OCI-LY3 (cell line): ENCODE data around the gene EXD3.
"Not testable (repeated sequence)": the region's sequence is repeated elsewhere in the genome, so short reads cannot be mapped to it uniquely, and the experiment has no call there.

ENCODE experiments used
- H2AFZ ChIP-seq: fragments of 200-600, 300-600 bp; shearing (Covaris generic); 2 replicates; pipeline ENCODE4 v1.6.0; 2014; ENCODE audit warnings: antibody characterized with exemption, low read depth, low read length
- H3K27ac ChIP-seq: fragments of 200-600, 300-600 bp; sonication (generic); 2 replicates; pipeline ENCODE4 v1.5.1; 2014; ENCODE audit warnings: mild to moderate bottlenecking, low read length, moderate library complexity, mixed read lengths
- H3K27me3 ChIP-seq: fragments of 200-600, 300-600 bp; sonication (generic); 2 replicates; pipeline ENCODE4 v1.6.1; 2014; ENCODE audit warnings: low read depth, low read length, mixed read lengths
- H3K36me3 ChIP-seq: fragments of 200-600, 300-600 bp; sonication (generic); replicated peaks from 2 replicates; pipeline ENCODE3; 2014; ENCODE audit warnings: low read depth, low read length, mixed read lengths
- H3K4me1 ChIP-seq: fragments of 300-600, 200-600 bp; sonication (generic); 2 replicates; pipeline ENCODE4 v1.6.1; 2014; ENCODE audit warnings: low read length, mixed read lengths
- H3K4me2 ChIP-seq: fragments of 200-600, 300-600 bp; sonication (generic); 2 replicates; pipeline ENCODE4 v1.6.1; 2014; ENCODE audit warnings: low read length, mixed read lengths
- H3K4me3 ChIP-seq: fragments of 300-600, 200-600 bp; sonication (generic); 2 replicates; pipeline ENCODE4 v1.5.1; 2014; ENCODE audit warnings: antibody characterized with exemption, mild to moderate bottlenecking, low read length, moderate library complexity
- H3K79me2 ChIP-seq: fragments of 300-600, 200-600 bp; shearing (Covaris generic); 2 replicates; pipeline ENCODE4 v1.6.1; 2014; ENCODE audit warnings: mild to moderate bottlenecking, low read length, mixed read lengths
- H3K9ac ChIP-seq: fragments of 300-600, 200-600 bp; shearing (Covaris generic); 2 replicates; pipeline ENCODE4 v1.6.0; 2014; ENCODE audit warnings: mild to moderate bottlenecking, low read length, moderate library complexity
- H3K9me3 ChIP-seq: fragments of 200-600, 300-600 bp; shearing (Covaris generic); 2 replicates; pipeline ENCODE4 v1.6.1; 2014; ENCODE audit warnings: low read length, mixed read lengths; ENCODE audit not compliant: insufficient read depth
- H4K20me1 ChIP-seq: fragments of 200-600, 300-600 bp; sonication (generic); 2 replicates; pipeline ENCODE4 v1.6.1; 2016; ENCODE audit warnings: low read length, mixed read lengths; ENCODE audit not compliant: insufficient read depth
- CTCF ChIP-seq: fragments of 200-600, 300-600 bp; sonication (generic); IDR thresholded peaks from 2 replicates; pipeline ENCODE4 v1.5.1; 2014; ENCODE audit warnings: antibody characterized with exemption, low read length, low read depth
- EZH2phosphoT487 ChIP-seq: fragments of 200-600 bp; shearing (Covaris generic); IDR thresholded peaks from 2 replicates; pipeline ENCODE4 v1.6.1; 2018; ENCODE audit warnings: antibody characterized with exemption, mixed run types, low read depth

The EXD3 gene

DNA sequence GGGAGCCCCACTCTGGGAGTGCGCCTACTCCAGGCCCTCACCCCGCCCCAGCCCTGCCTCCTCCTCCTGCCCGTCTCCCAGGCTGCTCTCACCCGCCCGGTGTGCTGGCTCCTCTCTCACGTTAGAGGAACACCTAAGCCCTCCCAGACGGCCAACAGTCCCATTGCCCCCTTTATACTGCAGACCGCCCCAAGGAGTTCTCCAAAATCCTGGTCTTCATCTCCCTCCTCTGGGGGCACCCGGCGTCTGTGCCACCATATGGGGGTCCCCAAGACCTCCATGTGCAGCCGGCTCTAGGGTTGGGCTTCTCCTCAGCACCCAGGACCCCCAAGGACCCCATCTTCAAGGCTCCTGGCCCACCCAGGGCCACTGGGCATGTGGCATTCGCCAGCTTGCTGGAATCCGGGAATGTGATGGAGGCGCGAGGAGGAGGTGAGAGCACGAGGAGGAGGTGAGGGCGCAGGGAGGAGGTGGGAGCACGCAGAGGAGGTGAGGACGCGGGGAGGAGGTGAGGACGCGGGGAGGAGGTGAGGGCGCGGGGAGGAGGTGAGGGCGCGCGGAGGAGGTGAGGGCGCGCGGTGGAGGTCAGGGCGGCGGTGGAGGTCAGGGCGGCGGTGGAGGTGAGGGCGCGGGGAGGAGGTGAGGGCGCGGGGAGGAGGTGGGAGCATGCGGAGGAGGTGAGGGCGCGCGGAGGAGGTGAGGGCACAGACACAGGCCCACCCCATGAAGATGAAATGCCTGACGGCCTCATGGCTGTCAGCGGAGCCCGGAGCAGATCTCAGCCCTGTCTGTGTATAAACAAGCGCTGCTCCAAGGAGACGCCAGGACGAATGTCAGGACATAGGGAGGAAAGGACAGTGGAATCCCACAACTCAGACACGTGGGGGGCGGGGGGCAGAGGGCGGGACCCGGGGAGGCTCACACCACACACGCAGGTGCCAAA, 41.2 kb downstream of the EXD3 start:
- no peak overlapping the region for H3K27ac ChIP-seq
- no peak for TF ChIP-seq CTCF
- no peak for TF ChIP-seq EZH2phosphoT487

DNA sequence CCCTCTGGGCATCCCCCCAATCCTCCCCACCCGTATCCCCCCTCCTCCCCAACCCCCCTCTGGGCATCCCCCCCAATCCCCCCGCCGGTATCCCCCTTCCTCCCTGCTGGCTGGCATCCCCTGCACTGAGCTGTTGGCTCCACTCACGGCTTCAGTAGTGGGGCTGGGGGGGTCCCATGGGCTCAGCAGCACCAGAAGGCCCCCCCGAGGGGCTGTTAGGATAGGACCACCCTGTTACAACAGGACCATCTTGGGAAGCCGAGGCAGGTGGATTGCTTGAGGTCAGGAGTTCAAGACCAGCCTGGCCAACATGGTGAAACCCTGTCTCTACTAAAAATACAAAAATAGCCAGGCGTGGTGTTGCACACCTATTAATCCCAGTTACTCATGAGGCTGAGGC, 42.4 kb downstream of the EXD3 start:
- no peak overlapping the region for H3K27ac ChIP-seq
- no peak overlapping the region for H3K4me2 ChIP-seq
- H3K4me3 ChIP-seq: no peak overlapping the region
- H3K9ac ChIP-seq: no peak overlapping the region
- no peak overlapping the region for H2AFZ ChIP-seq
- no peaks in the 10 kb centered on the region for H3K36me3 ChIP-seq
- H3K79me2 ChIP-seq: no peaks in the 10 kb centered on the region
- H3K4me1 ChIP-seq: no peaks in the 10 kb centered on the region
- no peaks in the 10 kb centered on the region for H3K9me3 ChIP-seq
- H4K20me1 ChIP-seq: no peaks in the 10 kb centered on the region
- H3K27me3 ChIP-seq: no peaks in the 10 kb centered on the region
- no peak for TF ChIP-seq CTCF
- no peak for TF ChIP-seq EZH2phosphoT487

More for the DNA sequence above, 41.2 kb downstream of the EXD3 start:
- H3K4me1 ChIP-seq: no peaks in the 10 kb centered on the region
- H2AFZ ChIP-seq: no peak overlapping the region
- H3K9ac ChIP-seq: no peak overlapping the region
- no peaks in the 10 kb centered on the region for H3K79me2 ChIP-seq
- no peak overlapping the region for H3K4me2 ChIP-seq
- no peaks in the 10 kb centered on the region for H3K36me3 ChIP-seq
- no peak overlapping the region for H3K4me3 ChIP-seq
- no peaks in the 10 kb centered on the region for H4K20me1 ChIP-seq
- H3K27me3 ChIP-seq: no peaks in the 10 kb centered on the region
- H3K9me3 ChIP-seq: no peaks in the 10 kb centered on the region

DNA sequence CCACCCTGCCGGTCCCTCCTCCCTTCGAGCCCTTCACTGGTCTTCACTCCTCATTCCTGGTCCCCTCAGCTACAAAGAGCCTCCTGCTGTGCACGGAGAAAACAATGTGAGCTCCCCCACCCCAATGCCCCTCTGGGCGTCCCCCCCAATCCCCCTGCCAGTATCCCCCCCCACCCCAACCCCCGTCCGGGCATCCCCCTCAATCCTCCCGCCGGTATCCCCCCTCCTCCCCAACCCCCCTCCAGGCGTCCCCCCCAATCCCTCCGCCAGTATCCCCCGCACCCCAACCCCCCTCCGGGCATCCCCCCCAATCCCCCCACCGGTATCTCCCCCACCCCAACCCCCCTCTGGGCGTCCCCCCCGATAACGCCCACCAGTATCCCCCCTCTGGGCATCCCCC, 42.8 kb downstream of the EXD3 start:
- Histone ChIP-seq H4K20me1 (no peaks in the 10 kb centered on the region), H3K4me2 (no peak overlapping the region), H3K4me1 (no peaks in the 10 kb centered on the region), H3K9me3 (no peaks in the 10 kb centered on the region), H3K36me3 (no peaks in the 10 kb centered on the region), H2AFZ (no peak overlapping the region), H3K4me3 (no peak overlapping the region), H3K9ac (no peak overlapping the region), H3K27ac (no peak overlapping the region), H3K79me2 (no peaks in the 10 kb centered on the region), H3K27me3 (no peaks in the 10 kb centered on the region)
- TF ChIP-seq CTCF (no peak), EZH2phosphoT487 (no peak)

DNA sequence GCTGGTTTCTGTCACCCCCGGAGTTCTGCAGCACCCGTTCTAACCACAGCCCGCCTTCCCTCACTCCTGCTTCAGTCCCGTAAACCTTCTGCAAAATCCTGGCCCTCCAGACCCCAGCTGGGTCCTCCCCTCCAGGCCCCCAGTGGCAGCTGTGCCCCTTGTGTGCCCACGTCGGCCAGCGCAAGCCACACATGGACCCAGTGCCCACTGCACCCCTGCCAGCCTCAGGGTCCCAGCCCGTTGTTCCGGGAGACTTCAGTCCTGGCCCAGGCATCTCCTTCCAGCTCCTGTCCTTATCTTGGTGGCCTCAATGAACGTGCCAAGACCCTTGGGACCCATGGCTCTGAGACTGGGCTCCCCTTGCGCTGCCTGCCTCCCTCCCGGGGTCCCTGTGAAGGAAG, 43.2 kb downstream of the EXD3 start:
- Histone ChIP-seq H3K27ac (no peak overlapping the region), H3K4me3 (no peak overlapping the region), H3K4me2 (no peak overlapping the region), H3K9ac (no peak overlapping the region), H3K36me3 (no peaks in the 10 kb centered on the region), H2AFZ (no peak overlapping the region), H3K27me3 (no peaks in the 10 kb centered on the region), H4K20me1 (no peaks in the 10 kb centered on the region), H3K79me2 (no peaks in the 10 kb centered on the region), H3K9me3 (no peaks in the 10 kb centered on the region), H3K4me1 (no peaks in the 10 kb centered on the region)
- TF ChIP-seq CTCF: no peak
- no peak for TF ChIP-seq EZH2phosphoT487

DNA sequence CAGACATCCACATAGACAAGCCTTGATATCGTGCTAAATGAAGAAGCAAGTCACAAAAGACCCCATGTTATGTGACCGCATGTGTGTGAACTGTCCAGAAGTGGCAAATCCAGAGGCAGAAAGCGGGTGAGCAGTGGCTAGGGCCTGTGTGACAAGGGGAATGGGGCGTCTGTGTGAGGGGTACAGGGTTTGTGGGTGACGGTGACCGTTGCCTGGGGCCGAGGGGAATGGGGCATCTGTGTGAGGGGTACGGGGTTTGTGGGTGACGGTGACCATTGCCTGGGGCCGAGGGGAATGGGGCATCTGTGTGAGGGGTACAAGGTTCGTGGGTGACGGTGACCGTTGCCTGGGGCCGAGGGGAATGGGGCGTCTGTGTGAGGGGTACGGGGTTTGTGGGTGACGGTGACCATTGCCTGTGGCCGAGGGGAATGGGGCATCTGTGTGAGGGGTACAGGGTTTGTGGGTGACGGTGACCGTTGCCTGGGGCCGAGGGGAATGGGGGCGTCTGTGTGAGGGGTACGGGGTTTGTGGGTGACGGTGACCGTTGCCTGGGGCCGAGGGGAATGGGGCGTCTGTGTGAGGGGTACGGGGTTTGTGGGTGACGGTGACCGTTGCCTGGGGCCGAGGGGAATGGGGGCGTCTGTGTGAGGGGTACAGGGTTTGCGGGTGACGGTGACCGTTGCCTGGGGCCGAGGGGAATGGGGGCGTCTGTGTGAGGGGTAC, 44.1 kb downstream of the EXD3 start:
- not testable (repeated sequence) for H3K4me3 ChIP-seq, H3K36me3 ChIP-seq, H4K20me1 ChIP-seq, H3K27ac ChIP-seq, H3K79me2 ChIP-seq, H3K4me2 ChIP-seq, H3K4me1 ChIP-seq, H2AFZ ChIP-seq, H3K9me3 ChIP-seq, H3K27me3 ChIP-seq, H3K9ac ChIP-seq
